Inflammatory macrophage (primary cell): ENCODE data around the gene PAX5.

Source experiments
- DNase-seq, 2 donors: peaks; one replicate each; pipeline ENCODE4 v3.0.0-alpha.2; 2020 to 2022

The PAX5 gene

GRCh38 chr9:36899406-36899805 is 134.7 kb downstream of the PAX5 start:
- DNase-seq: no peak

- no peak for DNase-seq
Observed at GRCh38 chr9:36898431-36899020, 135.5 kb downstream of the PAX5 start.

GRCh38 chr9:36897478-36897877 is 136.6 kb downstream of the PAX5 start:
- DNase-seq: no peak

GRCh38 chr9:36897019-36897418 is 137.0 kb downstream of the PAX5 start:
- no peak for DNase-seq

GRCh38 chr9:36896296-36896695 is 137.8 kb downstream of the PAX5 start:
- DNase-seq: no peak

DNA sequence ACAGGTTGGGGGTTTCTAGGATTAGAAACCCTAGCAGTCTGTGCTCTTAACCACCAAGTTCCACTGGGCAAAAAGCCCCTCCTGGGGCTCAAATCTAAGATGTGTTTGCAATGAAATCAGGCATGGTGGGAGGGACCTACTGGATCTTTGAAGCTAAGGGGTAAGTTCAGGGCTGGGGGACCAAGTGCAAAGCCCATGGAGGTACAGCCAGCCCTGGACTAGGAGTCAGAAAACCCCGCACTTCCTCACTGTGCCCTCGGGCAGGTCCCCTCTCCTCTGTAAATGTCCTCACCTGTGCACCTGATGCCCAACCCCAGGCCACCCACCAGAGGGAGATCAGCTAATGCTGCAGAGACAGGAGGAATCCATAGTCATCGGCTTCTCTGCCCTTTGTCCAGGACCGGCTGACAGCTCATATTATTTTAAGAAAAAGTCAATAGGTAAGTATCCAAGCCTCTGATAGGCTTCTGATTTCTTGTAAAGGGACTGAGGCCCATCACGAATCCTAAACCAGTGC is 138.3 kb downstream of the PAX5 start:
- DNase-seq: no peak

DNA sequence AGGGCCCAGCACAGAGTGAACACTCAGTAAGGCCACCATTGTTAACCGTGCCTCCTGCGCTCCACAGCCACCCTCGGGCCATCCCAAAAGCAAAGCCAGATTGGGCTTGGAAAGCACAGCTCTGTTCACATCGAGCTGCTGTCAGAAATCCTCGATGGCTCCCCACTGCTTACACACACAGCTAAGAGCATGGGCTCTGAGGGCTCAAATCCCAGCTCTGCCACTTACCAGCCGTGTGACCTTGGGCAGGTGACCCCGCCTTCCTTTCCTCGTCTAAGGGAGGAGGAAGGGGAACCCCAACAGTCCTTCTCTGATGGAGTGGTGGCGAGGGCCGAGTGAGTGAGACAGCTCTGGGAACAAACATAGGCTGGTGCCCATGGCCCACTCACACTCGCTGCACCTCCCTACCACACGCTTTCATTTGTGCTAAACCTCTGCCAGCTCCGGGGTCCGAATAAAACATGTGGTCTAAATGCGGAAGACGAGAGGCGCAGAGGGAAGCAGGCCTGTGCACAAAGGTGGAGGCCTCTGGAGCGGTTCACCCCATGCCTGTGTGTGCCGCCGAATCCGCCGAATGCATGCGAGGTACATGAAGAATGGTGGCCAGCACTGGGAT is 139.3 kb downstream of the PAX5 start:
- no peak for DNase-seq

- no peak for DNase-seq
Observed at GRCh38 chr9:36893911-36894310, 140.2 kb downstream of the PAX5 start.

DNA sequence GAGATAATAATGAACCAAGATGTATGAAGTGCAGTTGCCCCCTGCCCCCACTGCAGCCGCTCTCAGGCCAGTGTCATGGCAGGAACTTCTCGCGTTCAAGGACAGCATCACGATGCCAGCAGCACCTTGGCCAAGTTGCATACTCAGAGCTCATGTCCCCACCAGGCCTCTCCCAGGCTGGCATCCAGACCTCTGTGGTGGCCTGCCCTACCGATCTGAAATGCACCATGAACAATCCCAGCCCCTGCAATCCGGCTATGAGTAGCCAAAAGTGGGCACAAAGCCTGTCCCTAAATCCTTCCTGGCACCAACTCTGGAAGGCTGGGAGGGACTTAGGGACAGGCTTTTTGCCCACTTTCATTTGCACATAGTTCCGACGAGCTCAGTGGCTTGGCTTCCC is 140.9 kb downstream of the PAX5 start:
- no peak for DNase-seq

DNA sequence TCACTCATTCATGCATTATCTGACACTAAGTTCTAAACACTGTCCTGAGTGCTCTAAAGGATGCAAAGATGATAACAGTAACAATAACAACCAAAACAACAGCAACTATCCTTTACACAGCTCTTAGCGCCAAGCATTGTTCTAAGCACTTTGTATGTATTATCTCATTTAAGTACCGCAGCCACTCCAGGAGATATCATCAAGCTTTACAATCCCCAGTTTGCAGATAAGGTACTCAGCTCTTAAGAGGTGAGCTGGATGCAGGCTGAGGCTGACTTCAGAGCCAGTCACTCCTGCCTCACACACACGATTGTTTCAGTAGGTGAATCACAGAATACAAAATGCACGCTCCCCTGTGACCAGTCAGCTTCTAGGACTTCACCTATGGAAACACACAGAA is 141.8 kb downstream of the PAX5 start:
- no peak for DNase-seq

DNA sequence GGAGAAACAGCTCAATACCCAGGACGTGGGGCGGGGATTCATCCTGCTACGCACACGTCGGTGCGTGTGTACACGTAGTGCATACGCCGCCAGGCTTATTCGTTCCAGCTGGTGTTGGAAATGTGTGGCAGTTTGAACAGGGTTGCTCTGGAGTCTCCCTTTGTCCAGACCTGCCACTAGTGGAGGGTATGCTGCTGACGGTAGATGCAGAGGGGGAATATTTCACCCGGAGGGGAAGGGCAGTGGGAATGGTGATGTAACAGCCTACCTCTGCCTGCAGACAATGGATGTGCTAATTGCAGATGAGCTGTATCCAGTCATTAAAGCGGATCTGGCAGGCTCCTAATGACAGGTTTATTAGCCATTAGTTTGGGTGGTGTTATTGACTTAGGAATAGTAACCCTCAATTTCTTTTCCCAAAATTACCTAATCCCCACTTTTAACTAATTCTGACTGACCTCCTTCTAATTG is 142.7 kb downstream of the PAX5 start:
- no peak for DNase-seq

DNA sequence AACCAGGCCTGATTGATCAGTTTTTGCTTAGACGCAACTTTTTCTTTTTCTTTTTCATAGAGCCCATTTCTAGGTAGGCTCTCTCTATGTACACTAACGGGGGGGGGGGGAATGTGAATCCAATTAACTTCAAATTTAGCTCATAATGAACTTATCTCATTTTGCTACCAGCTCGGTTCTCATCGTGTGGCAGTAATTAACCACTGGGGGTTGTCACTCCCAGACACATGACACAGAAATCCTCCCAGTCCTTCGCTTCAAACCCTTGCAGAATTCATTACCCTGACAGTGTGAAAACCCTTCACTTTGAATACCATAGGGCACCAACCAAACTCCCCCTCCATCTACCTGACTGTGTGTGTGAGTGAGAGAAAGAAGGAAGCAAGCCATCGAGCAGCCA is 144.2 kb downstream of the PAX5 start:
- no peak for DNase-seq

DNA sequence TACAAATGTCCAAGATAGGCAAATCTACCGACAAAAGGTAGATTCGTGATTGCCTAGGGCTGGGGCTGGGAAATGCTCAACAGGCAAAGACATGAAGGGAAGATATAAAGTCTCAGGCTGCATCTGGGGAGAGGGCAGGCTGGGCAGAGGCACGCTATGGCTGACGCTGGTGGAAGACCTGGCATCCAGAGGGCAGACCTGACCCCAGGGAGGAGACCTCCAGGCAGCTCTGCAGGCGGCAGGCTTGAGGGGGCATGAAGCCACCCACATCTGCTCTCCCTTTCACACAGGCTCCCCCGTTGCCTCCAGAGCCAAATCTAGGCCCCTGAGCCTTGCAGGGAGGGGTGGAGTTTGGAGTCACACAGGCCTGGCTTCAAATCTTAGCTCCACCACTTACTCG is 145.5 kb downstream of the PAX5 start:
- no peak for DNase-seq

GRCh38 chr9:36884721-36885120 is 149.3 kb downstream of the PAX5 start:
- no peak for DNase-seq

DNA sequence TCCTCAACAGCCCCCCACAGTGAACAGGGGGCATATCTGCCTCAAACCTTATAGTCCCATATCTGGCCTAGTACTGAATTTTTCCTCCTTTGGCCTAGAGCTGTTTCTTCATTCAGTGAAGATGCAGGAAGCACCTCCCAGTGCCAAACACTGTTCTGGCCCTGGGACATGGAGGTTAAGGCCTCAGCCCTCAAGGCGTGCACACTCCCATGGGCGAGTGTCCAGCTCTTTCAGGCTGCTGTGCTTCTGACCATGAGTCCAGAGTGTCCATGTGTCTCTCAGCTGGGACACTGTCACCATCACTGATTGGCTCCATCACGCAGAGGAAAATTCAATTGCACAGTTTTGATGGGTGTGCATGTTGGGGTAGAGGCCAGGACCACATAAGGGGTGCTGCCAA is 151.5 kb downstream of the PAX5 start:
- DNase-seq: no peak

DNA sequence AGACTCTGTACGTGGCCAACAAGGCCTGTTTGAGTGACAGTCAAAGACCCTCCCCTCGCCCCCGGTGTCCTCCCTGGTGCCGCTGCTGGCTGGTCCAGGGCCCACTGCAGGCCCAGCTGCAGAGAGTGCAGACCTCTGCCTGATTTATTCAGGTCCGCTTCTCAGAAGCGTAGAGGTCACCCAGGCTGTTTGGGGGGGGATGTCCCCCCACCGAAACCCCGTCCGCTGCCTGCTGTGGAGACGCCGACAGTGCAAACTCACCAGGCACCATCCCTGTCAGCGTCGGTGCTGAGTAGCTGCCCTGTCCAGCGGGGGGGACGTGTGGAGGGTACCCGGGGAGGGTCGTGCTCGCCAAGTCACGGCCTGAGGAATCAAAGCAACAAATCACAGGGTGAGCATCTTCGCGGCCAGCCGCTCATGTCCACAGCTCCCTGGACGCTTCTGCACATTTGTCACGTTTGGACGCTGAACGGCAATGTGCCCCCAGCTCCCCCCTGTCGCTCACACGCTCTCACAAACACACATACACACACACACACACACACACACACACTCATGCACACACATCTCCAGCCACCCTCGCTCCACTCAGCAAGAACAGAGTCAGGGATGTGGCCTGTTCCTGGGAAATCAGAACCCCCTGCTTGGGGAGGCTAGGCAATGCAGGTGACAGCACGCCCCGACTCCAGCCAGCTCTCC is 152.2 kb downstream of the PAX5 start:
- DNase-seq: no peak

- DNase-seq: no peak
Observed at GRCh38 chr9:36881316-36881715, 152.8 kb downstream of the PAX5 start.

GRCh38 chr9:36880075-36880474 is 154.0 kb downstream of the PAX5 start:
- no peak for DNase-seq

DNA sequence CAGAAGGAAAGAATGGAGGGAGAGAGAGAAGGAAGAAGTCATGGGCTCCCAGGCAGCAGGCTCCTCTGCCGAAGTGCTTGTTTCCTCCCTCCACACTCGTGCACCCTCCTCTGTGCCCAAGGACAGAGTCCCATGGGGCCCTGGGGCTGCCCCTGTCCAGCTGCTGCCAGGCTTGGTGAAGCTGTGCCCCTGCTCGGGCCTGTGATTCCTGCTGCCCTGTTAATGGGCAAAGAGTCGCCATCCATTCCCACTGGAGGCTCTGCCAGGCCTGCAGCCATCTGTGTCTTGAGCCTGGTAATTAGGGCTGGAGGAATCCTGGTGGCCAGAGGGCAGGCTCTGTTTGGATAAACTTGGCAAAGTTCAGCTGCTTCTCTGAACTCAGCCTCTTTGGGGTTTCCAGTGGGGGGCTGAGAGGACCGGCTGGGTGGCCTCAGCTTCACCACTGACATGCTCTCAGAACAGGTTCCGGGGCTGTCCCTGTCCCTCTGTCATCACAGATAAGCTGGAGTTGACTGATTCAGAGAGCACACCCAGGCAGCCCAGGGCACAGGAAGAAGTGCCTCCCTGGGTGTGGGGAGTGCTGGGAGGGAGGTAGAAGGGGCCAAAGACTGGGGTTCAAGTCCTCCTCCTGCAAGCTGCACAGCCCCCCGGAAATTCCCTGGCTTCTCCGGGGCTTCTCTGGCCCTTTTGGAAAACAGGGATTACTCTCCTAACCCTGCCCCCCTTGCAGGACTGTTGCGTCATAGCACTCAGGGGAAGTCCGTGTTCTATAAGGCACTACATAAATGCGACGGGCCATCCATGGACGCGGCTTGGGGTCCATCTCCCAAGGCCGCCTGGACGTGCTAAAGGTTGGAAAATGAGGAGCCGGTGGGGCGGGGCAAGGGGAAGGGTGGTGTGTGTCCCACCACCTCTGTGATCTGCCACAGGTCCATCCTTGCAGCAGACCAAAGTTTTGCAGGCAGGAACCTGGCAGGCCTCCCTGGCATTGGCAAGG is 154.8 kb downstream of the PAX5 start:
- no peak for DNase-seq

GRCh38 chr9:36877239-36877638 is 156.8 kb downstream of the PAX5 start:
- DNase-seq: no peak

DNA sequence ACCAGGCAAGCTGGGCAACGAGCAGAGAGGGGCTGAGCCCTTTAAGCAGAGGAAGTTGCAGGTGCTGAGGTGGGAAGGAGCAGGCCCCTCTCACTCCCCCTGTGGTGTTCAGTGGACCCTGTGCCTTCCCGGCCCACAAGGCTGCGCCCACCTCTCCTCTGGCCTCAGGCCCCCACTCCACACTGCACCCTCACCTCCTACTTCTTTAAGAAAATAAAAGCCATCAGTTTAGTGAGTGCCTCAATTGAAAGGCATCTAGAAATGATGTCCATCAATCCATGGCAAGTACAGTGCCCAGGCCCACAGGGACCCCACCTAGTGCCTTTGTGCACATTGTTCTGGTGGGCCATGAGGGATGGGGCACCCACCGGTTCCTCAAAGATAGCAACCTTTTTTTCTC is 158.0 kb downstream of the PAX5 start:
- no peak for DNase-seq

- peak; percentile 55 to 82 for DNase-seq
Observed at GRCh38 chr9:36874921-36875320, 159.1 kb downstream of the PAX5 start.

DNA sequence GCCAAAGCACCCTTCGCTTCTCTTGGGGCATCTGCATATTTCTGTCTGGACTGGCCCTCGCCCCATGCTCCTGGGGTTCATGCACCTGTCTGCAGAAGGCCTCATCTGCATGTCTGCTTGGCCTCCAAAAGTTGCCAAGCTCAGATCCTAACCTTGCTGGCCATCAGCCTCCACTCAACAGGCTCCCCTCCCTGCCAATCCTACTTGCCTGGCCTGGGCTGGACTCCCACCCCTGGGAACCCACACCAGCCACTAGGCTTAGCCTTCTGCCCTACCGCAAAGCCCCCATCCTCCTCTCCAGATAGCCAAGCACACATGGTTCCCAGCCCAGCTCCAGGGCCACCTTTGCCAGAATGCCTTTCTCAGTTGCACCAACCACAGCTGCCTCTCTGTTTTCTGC is 159.8 kb downstream of the PAX5 start:
- no peak for DNase-seq
